ENCODE data around the gene TMED8.

- TF ChIP-seq CTCF (IDR thresholded peaks at IDR 0.05; ENCODE audit: borderline replicate concordance, extremely low read depth, low read length, poor library complexity, severe bottlenecking), result no peak
- TF ChIP-seq EZH2 (IDR thresholded peaks at IDR 0.05; ENCODE audit: borderline replicate concordance, low read depth, low read length, severe bottlenecking), result no peak
These were observed 48.0 kb upstream of the TMED8 start for GRCh38 chr14:77424862-77425261.

Measured in DND-41 (cell line).